Measurements from ENCODE around the gene TXNRD2.

- TF ChIP-seq POLR2AphosphoS5 (IDR thresholded peaks at IDR 0.05; ENCODE audit: low read depth, low read length) (no peak), TCF7L2 (IDR thresholded peaks at IDR 0.05; ENCODE audit: low read depth, low read length) (no peak), CTCF (IDR thresholded peaks at IDR 0.05) (no peak), REST (IDR thresholded peaks at IDR 0.05; ENCODE audit: insufficient read depth in 1 of 2, low read depth in 2 of 2, low read length in 1 of 2) (no peak), SIN3A (IDR thresholded peaks at IDR 0.05; ENCODE audit: borderline replicate concordance, insufficient read depth, low read depth, low read length) (no peak)
Measured at GRCh38 chr22:19991395-19991644, 49.7 kb upstream of the TXNRD2 start.

All from Panc1 (cell line).